22Rv1 (cell line): ENCODE data around the gene ANLN.

Experiments used
- CTCF ChIP-seq: fragments of 450-650 bp; IDR thresholded peaks from 2 replicates; pipeline ENCODE4 v1.5.1; 2017; ENCODE audit warnings: mild to moderate bottlenecking
- ZFX ChIP-seq: fragments of 450-650 bp; IDR thresholded peaks from 2 replicates; pipeline ENCODE4 v1.6.1; 2017; ENCODE audit warnings: antibody characterized with exemption, borderline replicate concordance

- no peak for TF ChIP-seq CTCF
- TF ChIP-seq ZFX: no peak
These were observed 45.0 kb upstream of the ANLN start for GRCh38 chr7:36344622-36345021.
